ENCODE data around the gene LDLRAD3.

Gene LDLRAD3

GRCh38 chr11:35962369-35963138 is 18.7 kb downstream of the LDLRAD3 start:
- DNase-seq (ENCODE audit: low spot score) = no peak

- no peak for DNase-seq (ENCODE audit: low spot score)
Observed at GRCh38 chr11:35963911-35964310, 20.0 kb downstream of the LDLRAD3 start.

GRCh38 chr11:35964841-35965240 is 21.0 kb downstream of the LDLRAD3 start:
- no peak for DNase-seq (ENCODE audit: low spot score)

GRCh38 chr11:35967042-35967441 is 23.2 kb downstream of the LDLRAD3 start:
- no peak for DNase-seq (ENCODE audit: low spot score)

- DNase-seq (ENCODE audit: low spot score) = no peak
Observed at GRCh38 chr11:35968386-35969088, 24.7 kb downstream of the LDLRAD3 start.

GRCh38 chr11:35969089-35970042 is 25.5 kb downstream of the LDLRAD3 start:
- DNase-seq (ENCODE audit: low spot score) = no peak

- DNase-seq (ENCODE audit: low spot score) = no peak
Observed at GRCh38 chr11:35970445-35970844, 26.6 kb downstream of the LDLRAD3 start.

- DNase-seq (ENCODE audit: low spot score) = no peak
Observed at GRCh38 chr11:35971841-35972422, 28.1 kb downstream of the LDLRAD3 start.

- DNase-seq (ENCODE audit: low spot score) = no peak
Observed at GRCh38 chr11:35974882-35975589, 31.2 kb downstream of the LDLRAD3 start.

GRCh38 chr11:35976434-35976833 is 32.6 kb downstream of the LDLRAD3 start:
- no peak for DNase-seq (ENCODE audit: low spot score)

- no peak for DNase-seq (ENCODE audit: low spot score)
Observed at GRCh38 chr11:35978183-35978582, 34.3 kb downstream of the LDLRAD3 start.

- DNase-seq (ENCODE audit: low spot score) = no peak
Observed at GRCh38 chr11:35978891-35979290, 35.0 kb downstream of the LDLRAD3 start.

- no peak for DNase-seq (ENCODE audit: low spot score)
Observed at GRCh38 chr11:35980686-35981390, 37.0 kb downstream of the LDLRAD3 start.

GRCh38 chr11:35981581-35981980 is 37.7 kb downstream of the LDLRAD3 start:
- DNase-seq (ENCODE audit: low spot score) = no peak

- DNase-seq (ENCODE audit: low spot score) = no peak
Observed at GRCh38 chr11:35982061-35982460, 38.2 kb downstream of the LDLRAD3 start.

- DNase-seq (ENCODE audit: low spot score) = no peak
Observed at GRCh38 chr11:35983981-35984380, 40.1 kb downstream of the LDLRAD3 start.

- no peak for DNase-seq (ENCODE audit: low spot score)
Observed at GRCh38 chr11:35986947-35987346, 43.1 kb downstream of the LDLRAD3 start.

- DNase-seq (ENCODE audit: low spot score) = no peak
Observed at GRCh38 chr11:35990170-35990569, 46.3 kb downstream of the LDLRAD3 start.

- no peak for DNase-seq (ENCODE audit: low spot score)
Observed at GRCh38 chr11:35990816-35991215, 47.0 kb downstream of the LDLRAD3 start.

GRCh38 chr11:35992548-35992947 is 48.7 kb downstream of the LDLRAD3 start:
- DNase-seq (ENCODE audit: low spot score) = no peak

GRCh38 chr11:35994421-35994820 is 50.6 kb downstream of the LDLRAD3 start:
- no peak for DNase-seq (ENCODE audit: low spot score)

All from globus pallidus (tissue), 1 donor.